Pons (tissue), 1 donor: ENCODE measurements around the gene ISLR2.

Experiments
- DNase-seq: peaks from one replicate; pipeline ENCODE4 v3.0.0-alpha.2; 2016; ENCODE audit warnings: low spot score

ISLR2 gene

DNA sequence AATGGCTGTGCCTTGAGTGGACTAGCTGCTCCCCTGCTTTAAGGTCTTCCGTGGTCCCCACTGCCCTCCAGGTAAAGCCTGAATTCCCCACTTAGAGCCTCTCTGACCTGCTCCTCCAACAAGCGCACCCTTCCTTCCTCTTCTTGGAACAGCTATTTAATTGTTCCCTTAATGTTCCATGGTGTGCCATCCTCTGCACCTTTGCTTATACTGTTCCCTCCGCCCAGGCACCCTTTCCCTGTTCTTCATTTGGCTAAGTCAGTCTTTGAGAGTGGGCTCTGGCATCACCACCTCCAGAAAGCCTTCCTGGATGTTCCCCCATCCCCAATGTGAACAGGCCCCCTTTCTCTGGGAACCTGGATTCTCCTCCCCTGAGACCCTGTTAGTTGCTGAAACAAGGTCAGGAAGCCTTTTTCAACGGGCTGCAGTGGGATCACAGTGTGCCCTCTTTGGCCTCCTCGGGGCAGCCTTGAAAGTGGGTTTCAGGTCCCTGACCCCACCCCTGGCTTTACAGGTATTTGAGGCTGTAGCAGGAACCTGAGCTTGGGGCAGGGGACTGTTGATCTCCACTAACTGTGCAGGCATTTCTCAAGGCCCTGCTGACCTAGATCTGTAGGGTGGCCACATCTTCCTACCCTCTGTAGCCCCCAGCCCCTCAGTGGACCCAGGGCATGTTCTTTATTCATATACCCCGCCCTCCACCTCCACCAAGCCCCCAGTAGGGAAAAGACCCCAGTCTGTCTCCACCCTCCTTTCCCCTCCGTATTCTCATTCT lies 48.1 kb downstream of the ISLR2 start:
- DNase-seq: no peak

DNA sequence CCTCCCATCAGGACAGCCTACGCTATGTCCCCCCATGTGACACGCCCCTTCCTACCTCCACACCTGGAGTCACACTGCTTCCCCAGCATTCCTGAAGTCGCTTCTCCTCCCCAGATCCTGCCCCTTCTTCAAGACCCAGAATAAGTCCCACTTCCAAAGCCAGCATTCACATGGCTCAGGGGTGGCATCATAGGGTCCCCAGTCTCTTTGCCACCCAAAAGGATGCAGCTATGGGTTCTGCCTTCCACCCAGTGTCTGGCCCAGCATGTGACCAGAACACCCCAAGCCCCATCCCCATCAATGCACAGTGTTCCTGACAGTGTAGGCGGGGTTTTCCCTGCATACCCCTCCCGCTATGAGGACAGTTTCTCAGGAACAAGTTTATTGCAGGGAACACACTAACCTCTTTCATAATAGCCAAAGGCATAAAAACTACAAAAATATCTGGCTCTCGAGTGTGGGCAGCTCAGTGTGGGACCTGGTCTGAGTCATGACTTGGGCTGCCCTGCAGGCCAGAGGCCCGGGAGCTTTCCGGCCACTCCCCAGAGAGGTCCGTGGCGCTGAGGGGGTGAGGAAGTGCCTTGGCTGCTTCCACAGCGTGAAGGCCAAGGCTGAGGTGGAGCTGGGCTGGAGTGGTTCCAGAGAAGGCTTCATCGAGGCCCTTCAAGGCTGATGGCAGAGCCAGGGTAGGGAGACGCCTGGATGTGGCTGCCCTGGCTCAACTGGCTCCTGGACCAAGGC lies 48.9 kb downstream of the ISLR2 start:
- no peak for DNase-seq

DNA sequence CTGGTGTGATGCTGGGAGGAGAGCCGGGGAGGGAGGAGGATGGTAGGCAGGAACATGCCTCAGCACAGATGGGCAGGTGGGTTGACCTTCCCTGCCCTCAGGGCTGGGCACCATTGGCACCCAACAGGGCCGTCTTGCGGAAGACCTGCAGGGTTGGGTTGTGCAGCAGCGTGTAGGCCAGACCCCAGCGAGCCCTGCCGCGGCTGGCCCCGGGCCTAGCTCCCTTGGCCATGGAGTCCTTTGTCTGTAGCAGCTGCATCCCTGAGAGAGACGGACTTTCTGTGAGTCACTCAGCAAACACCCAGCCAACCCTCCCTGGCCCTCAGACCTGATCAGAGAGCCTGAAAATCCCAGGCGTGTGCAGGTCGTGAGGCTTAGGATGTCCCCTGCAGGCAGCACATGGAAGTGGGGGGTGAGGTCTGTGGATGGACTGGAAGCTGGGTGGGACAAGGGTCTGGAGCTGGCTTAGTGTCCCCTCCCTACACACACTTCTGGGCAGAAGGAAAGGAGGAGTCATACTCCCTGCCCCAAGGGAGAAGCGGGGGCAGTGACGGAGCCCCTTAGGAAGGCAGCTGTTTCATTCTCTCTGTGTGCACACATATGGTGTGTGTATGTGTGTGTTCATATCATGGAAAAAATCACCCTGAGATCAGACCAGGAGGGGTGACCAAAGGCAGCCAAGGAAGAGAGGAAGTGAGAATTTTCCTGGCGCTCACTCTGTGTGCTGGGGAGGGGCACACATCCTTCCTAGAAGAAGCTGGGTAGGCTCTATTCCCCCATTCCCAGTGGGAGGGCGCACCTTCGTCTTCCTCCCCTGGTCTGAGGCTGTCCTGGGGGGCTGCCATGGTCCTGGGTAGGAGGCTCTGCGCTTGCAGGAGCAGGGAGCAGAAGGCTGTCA lies 49.8 kb downstream of the ISLR2 start:
- no peak for DNase-seq

DNA sequence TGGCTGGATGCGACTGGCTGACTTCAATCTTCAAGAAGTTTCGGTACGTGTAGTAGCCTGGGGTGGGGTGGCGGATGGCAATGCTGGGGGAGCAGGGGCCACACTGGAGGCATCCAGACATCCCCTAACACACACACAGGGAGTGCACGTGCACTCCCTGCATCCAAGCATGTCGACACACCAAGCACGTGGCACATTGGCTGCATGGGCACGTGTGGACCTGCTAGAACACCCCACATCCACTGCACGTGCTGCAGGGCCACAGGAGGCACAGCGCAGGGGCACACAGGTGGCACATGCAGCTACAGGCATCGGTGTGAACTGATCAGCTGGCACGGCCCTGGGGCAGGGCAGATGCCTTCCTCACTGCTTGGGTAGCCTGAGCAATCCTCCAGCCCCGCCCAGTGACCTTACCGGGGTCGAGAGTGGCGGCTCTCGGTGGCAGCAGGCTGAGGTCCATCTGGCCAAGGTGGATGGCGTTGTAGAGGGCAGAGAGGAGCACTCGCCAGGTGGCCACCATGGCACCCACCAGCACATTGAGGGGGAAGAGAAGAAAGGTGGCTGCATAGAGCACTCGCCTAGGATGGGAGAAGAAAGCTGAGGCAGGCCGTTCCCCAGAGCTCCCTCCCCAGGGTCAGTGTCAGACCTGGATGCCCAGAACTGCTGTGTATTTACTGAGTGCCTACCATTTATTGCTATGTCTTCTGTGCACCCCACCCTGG lies 50.7 kb downstream of the ISLR2 start:
- no peak for DNase-seq

DNA sequence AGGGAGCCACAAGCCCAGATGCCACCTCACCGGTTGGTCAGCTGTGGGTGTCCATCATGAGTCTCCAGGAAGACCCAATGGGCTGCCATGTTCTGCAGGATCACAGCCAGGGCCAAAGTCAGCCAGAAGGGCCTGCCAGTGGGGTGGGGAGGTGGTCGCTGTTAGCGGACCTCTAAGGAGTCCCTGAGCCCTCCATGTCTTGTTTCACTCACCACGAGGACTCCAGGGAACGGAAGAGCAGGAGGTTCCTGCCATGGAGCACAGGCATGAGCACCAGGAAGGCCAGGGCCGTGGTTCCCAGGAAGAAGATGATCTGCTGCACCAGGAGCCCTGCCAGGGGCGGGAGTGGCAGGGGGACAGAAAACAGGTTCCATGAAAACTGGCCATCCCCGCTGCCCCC lies 51.7 kb downstream of the ISLR2 start:
- no peak for DNase-seq

DNA sequence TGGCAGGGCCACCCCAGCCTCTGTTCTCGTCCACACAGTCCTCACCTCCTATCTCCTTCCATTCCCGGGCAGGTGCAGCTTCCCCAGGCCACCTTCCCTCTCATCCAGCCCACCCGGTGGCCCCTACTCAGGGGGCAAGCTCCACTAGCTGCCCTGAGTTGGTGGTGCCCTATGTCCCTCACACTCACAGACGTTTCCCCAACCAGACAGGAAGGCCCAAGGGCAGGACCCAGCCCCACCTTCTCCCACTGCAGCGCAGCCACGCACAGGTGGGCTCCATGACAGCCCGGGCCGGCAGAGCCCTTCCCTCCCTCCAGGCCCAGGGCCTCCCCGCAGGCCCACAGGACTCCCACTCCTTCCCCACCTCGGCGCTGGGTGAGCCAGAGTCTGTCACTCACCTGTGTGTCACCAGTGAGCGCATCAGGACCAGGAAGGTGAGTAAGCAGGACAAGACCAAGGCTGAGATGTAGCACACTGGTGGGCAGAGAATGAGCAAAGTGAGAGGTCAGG lies 54.3 kb downstream of the ISLR2 start:
- no peak for DNase-seq

DNA sequence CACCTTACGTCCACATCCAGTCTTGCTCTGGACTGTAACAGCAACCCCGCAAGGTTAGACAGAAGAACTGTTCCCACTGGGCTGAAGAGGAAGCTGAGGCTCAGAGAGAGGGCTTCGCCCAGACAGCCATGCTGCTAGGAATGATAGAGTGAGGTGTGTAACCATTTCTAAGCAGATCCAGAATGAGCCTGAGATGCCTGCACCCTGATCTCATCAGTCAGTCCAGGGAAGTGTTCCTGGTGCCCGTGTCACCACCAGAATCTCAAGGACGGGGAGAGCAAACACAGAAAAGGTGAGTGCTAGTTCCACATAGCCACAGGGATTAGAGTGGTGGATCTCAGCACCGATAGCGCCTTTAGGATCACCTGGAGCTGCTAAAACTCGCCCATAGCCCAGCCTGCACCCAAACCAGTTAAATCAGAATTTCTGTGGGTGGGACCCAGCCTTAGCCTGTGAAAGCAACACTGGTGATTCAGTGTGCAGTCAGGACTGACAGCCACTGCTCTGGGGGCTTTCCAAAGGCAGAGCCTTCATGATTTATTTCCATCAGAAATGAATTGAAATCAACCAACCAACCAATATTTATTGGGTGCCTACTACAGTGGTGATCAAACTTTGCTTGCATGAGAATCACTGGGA lies 55.4 kb downstream of the ISLR2 start:
- no peak for DNase-seq
